T-helper 2 cell (primary cell): ENCODE measurements around the gene GK.
A peak's percentile ranks its signal among the peaks of the same experiment; 100 is the strongest.
"Not testable (repeated sequence)": the region's sequence is repeated elsewhere in the genome, so short reads cannot be mapped to it uniquely, and the experiment has no call there.

Experiments used
- DNase-seq, 5 experiments: peaks; one replicate each; pipeline versions ENCODE4 v3.0.0 to v3.0.0-alpha.2; 2012 to 2022

The GK gene

GRCh38 chrX:30654386-30654785, 1.2 kb downstream of the GK start:
- not testable (repeated sequence) for DNase-seq

- DNase-seq: peak in 1 of 5 experiments; percentile 58
Observed at GRCh38 chrX:30654989-30655607, 1.9 kb downstream of the GK start.

DNA sequence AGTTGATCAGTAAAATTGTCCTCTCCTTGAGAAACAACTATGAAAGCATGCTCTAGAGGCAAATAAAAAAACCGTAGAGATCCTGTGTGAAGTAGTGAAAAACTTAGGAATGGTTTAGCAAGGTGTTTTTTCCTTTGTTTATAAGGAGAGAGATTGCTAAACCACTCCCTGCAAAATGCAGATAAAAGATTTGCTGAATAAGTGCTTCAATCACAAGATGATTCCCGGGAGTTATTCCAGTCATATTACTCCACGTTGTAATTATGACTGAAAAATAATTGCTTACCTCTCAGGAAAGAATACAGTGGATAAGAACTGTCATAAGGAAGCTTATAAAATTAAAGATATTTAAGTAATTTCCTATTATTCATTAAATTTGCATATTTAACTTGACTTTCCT, 2.8 kb downstream of the GK start:
- DNase-seq: no peak

DNA sequence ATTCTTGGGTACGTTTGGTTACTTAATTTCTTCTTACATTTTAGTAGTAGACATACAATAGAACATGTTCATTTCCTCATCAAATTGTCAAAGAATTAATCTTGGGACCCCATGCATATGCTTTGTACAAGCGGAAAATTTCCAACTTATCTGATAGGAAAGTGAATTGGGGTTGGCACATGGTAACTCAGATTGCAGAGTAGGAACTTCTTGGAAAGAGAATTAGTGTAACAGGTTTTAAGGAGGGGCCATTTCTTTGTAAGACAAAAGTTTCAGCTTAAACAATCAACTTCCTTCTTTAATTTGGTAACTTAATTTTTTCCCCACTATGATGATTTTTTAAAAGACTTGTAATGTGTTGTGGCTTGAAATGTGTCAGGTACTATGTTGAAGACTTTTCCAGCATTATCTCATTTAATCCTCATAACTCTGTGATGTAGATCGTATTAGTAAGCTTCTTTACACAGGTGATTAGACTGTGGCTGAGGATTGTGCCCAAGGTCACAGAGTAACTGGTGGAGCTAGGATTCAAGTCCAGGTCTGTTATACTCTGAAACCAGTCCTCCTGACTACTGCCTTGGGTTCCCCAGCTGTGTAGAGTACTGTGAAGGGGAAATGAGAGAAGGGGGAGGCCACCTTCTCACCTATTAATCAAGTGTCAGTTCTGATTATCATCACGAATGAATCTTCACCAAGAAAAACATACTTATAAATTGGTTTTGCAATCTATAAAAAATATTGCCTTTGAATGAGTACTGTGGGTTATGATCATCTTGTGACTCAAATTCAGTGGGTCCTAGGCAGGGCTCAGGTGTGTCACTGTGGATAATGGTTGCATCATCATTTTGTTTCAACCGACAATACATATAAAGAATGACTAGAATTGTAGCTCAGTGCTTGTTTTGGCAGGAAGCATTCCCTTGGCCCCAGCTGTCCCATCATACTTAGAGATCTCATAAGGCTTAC, 4.3 kb downstream of the GK start:
- DNase-seq: peak in 1 of 5 experiments; percentile 53

- peak in 1 of 5 experiments; percentile 90 for DNase-seq
Observed at GRCh38 chrX:30659421-30659820, 6.2 kb downstream of the GK start.

DNA sequence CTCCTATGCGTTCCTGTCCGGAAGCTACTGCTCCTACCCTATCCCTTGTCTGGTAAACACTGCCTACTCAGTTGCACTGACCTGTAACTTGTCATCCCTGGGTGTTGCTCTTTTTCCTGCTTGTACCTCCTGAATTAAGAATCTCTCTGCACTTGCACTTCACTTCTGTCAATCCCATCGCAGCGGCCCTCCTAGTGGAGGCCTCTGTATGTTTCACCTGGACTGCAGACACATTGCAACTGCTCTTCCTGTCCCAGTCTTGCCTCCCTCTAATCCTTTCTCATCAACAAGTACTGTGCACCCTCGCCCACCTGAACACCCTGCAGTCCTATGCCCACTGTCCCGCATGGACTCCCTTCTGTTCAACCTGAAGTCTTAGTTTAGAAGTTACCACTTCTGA, 8.0 kb downstream of the GK start:
- DNase-seq: no peak

GRCh38 chrX:30663322-30663721, 10.1 kb downstream of the GK start:
- no peak for DNase-seq

DNA sequence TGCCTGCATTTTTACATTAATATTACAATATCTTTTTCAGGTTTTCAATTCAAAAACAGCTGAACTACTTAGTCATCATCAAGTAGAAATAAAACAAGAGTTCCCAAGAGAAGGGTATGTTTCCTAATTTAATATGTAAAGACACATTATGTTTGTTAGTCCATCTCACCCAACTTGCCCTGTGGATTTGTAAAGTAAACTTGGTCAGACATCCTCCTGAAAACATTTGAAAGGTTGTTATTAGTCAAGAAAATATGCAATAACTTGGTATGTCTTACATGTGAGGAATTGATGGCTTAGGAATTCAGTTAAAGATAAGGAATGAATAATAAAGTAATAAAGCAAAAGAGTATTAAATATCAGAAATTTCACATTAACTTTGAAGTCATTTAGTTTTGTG, 12.2 kb downstream of the GK start:
- DNase-seq: no peak

GRCh38 chrX:30666094-30666493, 12.9 kb downstream of the GK start:
- no peak for DNase-seq

DNA sequence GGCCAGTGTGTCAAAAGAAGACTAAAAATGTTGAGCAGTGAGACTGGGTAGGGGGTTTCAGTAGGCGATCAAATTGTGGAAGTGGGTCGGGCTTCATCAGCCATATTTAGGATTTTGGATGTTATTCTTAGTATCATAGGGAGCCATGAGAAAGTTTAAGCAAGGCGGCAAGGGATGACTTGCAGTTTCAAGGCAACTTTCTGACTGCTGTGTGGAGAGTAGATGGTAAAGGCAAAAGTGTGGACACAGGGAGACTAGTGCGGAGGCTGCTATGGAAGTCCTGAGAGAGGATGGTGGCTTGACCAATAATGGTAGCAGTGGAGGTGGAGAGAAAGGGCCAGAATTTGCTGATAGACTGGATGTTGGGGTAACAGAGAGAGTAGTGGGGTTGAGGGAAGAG, 15.4 kb downstream of the GK start:
- DNase-seq: no peak

DNA sequence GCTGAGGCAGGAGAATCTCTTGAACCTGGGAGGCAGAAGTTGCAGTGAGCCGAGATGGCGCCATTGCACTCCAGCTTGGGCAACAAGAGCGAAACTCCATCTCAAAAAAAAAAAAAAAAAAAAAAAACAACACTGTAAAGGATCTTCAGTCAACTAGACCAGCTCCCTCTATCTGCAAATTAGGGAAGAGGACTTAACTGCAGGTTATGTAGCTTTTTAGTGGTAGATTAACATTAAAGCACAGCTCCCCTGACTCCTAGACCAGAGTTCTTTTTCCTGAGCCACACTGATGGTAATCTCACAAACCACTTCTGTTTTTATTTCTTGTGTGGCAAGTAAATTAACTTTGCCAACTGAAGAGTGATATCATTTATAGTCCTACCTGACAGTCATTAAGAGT, 18.0 kb downstream of the GK start:
- peak in 1 of 5 experiments; percentile 49 for DNase-seq

DNA sequence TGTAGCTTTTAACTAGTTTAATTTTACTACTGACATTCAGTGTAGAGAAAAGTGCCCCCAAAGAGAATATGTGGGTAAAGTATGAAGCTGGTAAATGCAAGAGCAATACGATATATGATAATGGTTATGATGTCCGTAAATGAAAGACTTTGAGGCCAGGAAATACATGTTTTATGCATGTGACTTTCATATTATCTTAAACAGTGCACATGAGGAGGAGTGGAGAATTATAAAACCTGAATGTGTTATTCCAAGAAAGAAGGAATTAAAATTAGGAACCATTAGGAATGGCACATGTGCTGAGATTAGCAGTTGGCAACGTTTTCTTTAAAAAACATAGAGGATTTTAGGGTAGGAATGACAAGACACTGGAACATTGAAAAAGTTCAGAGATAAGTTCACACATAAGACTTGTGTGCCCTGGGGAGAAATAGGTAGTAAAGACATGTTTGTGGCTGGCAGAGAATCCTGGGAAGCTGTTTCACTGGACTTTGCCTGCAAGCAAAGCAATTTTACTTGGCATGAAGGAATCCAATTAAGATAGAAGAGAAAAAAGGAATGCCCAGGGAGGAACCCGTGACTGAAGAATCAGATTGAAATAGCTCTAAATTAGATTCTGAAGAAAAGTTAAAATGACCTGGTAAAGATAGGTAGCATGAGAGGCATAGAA, 20.0 kb downstream of the GK start:
- no peak for DNase-seq

DNA sequence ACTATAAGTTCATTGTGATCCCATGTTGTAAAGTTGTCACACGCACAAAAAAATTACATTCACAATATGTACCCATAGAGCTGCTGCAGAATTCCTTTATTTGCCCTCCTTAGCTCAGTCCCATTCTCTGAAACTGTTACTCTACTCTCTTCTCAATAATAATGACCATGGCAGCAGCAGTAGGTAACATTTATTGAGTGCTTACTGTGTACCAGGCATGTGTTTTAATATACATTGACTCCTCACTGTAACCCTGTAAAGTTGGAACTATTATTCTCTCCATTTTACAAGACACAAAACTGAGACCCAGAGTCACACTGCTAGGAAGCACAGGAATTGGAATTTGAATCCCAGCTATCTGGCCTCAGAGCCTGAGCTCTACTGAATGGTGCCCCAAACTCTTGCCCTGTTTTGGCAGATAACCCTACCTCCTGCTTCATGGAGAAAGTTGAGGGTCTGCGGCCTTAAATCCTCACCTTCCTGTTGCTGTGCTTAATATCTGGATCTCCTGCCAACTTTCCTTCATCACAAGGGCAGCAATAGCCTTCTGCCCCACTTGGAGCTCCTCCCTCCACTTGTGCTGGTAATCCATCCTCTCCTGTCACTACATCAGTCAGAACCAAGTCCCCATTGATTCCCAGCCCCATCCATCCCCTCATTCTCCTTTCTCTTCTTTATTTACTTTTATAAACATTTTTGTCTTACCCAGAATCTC, 20.8 kb downstream of the GK start:
- no peak for DNase-seq

DNA sequence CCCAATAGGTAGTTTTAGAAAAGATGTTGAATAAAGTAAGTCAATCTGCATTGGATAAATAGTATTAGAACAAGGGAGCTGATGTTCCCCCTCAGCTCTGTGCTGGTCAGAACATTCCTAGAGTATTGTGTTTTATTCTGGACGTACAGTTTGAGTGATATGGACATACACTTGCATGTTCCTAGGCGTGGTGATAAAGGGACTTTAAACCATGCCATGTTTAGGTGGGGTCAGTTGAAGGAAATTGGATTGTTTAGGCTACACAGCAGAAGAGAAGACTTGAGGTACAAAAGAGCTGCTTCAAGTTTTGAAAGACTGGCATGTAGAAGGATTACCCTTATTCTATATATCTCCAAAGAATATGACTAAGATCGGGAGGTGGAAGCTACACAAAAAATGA, 21.6 kb downstream of the GK start:
- no peak for DNase-seq

DNA sequence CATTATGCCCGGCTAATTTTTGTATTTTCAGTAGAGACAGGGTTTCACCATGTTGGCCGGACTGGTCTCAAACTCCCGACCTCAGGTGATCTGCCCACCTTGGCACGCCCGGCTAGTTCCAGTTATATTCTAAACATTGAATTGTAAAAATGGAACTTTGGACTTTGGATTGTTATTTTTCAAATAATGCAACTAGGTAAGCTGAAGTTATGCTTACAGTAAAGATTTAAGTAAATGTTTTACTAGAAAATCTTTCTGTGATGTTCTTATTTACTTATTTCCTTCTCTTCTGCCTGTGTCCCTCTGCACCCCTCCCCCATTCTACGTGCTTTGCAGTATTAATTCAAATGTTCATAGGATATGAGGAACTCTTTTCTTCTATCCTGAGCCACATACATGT, 26.1 kb downstream of the GK start:
- no peak for DNase-seq

- no peak for DNase-seq
Observed at GRCh38 chrX:30680618-30681017, 27.4 kb downstream of the GK start.

DNA sequence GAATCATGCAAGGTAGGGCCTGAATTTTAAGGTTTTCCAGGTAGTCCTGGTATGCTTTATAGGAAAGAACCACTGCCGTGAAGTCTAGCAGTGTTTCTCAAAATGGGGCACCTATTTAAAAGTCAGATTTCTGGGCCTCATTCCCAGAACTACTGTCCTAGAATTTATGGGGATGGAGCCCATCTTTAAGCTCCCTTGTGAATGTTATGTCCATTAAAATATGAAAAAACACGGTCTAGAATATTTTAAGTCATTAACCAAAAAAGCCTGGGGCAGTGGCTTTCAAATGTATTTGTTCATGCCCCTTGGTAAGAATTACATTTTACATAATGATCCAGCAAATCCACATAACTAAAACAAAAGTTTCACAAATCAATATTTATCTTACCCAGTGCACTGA, 35.4 kb downstream of the GK start:
- DNase-seq: no peak

DNA sequence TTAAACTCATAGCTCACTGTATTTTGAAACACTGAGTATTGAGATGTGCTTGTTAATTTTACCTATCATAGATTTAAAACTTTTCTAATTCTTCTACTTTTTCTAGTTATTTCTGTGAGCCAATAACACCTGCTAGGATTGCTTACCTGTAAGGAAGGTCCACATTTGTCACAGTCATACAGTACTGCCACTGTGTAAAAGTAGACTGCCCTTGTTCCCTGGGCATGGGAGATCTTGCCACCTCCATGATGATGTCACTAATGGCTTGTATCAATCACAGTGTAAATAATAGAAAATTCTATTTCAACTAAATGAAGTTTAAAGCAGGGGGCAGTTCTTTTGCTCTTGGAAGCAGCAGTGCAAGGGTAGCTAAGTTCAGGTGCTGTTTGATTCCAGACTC, 35.9 kb downstream of the GK start:
- no peak for DNase-seq

GRCh38 chrX:30690330-30690729, 37.1 kb downstream of the GK start:
- no peak for DNase-seq

DNA sequence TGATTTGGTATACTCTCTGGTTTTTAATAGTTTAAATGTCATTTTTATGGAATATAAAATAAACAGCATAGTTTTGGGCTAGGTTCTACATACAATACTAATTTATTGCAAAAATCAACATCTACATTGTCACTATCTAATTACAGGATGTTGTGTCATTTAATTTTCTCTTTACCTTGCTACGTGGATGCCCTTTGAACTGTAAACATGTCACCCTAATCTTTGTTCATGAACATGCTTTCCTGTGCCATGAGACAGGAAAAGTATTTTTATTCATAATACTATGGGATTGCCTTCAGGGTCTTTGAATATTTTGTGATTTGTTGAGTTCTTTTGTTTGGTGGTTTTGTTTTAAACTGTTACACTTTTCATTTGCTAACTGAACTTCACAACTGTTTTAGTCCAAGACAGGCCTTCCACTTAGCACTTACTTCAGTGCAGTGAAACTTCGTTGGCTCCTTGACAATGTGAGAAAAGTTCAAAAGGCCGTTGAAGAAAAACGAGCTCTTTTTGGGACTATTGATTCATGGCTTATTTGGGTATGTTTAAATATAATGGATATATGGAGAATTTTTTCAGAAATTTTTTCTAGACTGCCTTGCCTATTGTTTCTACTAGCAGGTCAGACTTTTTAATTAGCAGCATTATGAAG, 40.9 kb downstream of the GK start:
- DNase-seq: no peak

- DNase-seq: no peak
Observed at GRCh38 chrX:30702736-30703135, 49.5 kb downstream of the GK start.

DNA sequence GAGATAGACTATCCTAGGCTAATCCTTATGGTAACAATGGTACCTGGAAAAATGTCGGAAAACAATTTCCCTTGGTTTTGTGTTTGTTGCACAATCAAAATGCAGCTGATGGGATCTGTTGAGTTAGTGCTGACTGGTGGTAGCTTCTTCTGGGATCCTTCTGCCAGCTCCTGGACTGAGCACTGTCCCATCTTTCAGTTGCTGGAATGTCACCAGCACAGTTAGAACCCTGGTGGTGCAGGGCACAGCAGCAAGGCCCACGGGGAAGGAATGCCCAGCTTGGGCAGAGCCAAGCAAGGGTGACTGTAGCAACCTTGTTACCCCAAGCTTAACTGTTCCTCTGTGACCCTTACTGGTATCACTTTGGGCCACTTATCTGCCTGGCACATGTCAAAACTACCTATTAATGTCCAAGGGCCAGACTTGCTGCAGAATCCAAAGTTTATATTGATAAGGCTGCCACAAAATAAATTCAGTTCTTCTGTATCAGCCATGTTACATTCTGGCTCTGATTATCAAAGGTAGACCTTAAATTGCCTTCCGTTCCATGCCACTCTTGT, 53.1 kb downstream of the GK start:
- no peak for DNase-seq
